Mesothelial cell of epicardium (in vitro differentiated cells): Measurements from ENCODE around the gene SNRK. TPM values are rescaled to one million over a fixed set of nuclear protein-coding genes. Genes with fewer than 3 reads are reported as not detected.
"Not testable (repeated sequence)": the region's sequence is repeated elsewhere in the genome, so short reads cannot be mapped to it uniquely, and the experiment has no call there.

ENCODE experiments used
- DNase-seq, 2 experiments: peaks; one replicate each; pipeline ENCODE4 v3.0.0; 2021; ENCODE audit warnings: low spot score in 2 of 2; ENCODE audit not compliant: unreplicated experiment in 2 of 2
- H3K27ac Mint-ChIP-seq: 2 replicates; pipeline ENCODE4 v1.8.0; 2021; ENCODE audit warnings: mixed read lengths
- H3K27me3 Mint-ChIP-seq: 2 replicates; pipeline ENCODE4 v1.8.0; 2021; ENCODE audit warnings: low read depth, mixed read lengths
- H3K36me3 Mint-ChIP-seq: 2 replicates; pipeline ENCODE4 v1.8.0; 2021; ENCODE audit warnings: mixed read lengths
- H3K4me1 Mint-ChIP-seq: 2 replicates; pipeline ENCODE4 v1.8.0; 2021; ENCODE audit warnings: mixed read lengths
- H3K4me3 Mint-ChIP-seq: 2 replicates; pipeline ENCODE4 v1.8.0; 2021; ENCODE audit warnings: mild to moderate bottlenecking, moderate library complexity, mixed read lengths
- H3K9me3 Mint-ChIP-seq: 2 replicates; pipeline ENCODE4 v1.8.0; 2021; ENCODE audit warnings: mixed read lengths
- CTCF ChIP-seq: fragments of 200-600 bp; sonication (generic); IDR thresholded peaks from one replicate; pipeline ENCODE4 v1.5.0; 2021; ENCODE audit warnings: antibody characterized with exemption; ENCODE audit not compliant: unreplicated experiment
- total RNA-seq: library from RNA; stranded (reverse); gene quantifications from 3 replicates; pipeline ENCODE4 v1.2.1, GENCODE V29; 2021

Gene SNRK
- total RNA-seq, 1 donor from 2014 or later, result 19.3 TPM

DNA sequence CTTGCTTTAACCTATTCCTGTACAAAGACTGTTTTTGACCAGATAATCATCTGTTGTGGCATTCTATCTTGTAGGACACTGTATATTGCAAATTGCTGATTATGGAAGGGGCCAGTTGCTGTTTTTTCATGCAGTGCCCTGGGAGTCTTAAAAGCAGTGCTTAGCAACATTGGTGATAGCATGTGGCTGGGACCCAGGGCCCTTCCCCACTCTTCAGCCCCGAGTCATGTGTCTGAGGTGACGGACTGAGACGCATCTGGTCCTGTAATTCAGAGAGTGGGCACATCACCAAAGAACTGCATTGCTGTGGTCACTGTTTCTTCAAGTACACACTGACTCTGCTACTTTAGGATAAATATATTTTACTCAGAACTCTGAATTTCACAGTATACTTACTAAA, 63.4 kb downstream of the SNRK start:
- peaks cover 36% of the 10 kb centered on the region for H3K9me3 Mint-ChIP-seq
- peaks cover 64% of the 10 kb centered on the region for H3K36me3 Mint-ChIP-seq
- no peaks in the 10 kb centered on the region for H3K4me1 Mint-ChIP-seq
- no peak overlapping the region for H3K27ac Mint-ChIP-seq
- DNase-seq, result no peak
- H3K27me3 Mint-ChIP-seq, result no peaks in the 10 kb centered on the region
- H3K4me3 Mint-ChIP-seq, result no peak overlapping the region
- no peak for TF ChIP-seq CTCF

DNA sequence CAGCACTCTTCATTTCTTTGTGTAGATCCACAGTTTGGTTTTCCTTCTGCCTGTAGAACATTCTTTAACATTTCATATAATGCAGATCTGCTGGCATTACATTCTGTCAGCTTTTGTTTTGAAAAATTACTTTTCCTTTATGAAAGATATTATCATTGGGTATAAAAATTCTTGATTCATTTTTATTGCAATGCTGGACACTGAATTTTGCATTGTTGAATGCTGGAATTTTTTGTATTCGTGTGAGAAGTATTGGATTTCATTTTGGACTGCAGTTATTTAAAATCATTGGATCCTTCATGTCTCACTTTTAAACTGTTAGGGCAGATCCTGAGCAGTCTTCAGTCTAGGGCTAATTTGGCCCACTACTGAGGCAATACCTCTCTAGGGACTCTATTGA, 67.1 kb downstream of the SNRK start:
- no peak for DNase-seq
- H3K9me3 Mint-ChIP-seq, result peaks cover 66% of the 10 kb centered on the region
- H3K4me3 Mint-ChIP-seq, result no peak overlapping the region
- peaks cover 62% of the 10 kb centered on the region for H3K36me3 Mint-ChIP-seq
- H3K27ac Mint-ChIP-seq, result no peak overlapping the region
- H3K27me3 Mint-ChIP-seq, result no peaks in the 10 kb centered on the region
- no peaks in the 10 kb centered on the region for H3K4me1 Mint-ChIP-seq
- no peak for TF ChIP-seq CTCF

- Mint-ChIP-seq H3K9me3 (peaks cover 69% of the 10 kb centered on the region), H3K4me3 (no peak overlapping the region), H3K4me1 (no peaks in the 10 kb centered on the region), H3K36me3 (peaks cover 55% of the 10 kb centered on the region), H3K27ac (no peak overlapping the region), H3K27me3 (no peaks in the 10 kb centered on the region)
- no peak for TF ChIP-seq CTCF
- DNase-seq, result no peak
These were observed 67.8 kb downstream of the SNRK start for GRCh38 chr3:43353923-43354670.

GRCh38 chr3:43356033-43356432, 69.7 kb downstream of the SNRK start:
- DNase-seq, H3K27me3 Mint-ChIP-seq, H3K4me3 Mint-ChIP-seq, H3K4me1 Mint-ChIP-seq, H3K27ac Mint-ChIP-seq: not testable (repeated sequence)
- H3K9me3 Mint-ChIP-seq, result peaks cover 68% of the 10 kb centered on the region
- peaks cover 45% of the 10 kb centered on the region for H3K36me3 Mint-ChIP-seq

GRCh38 chr3:43361077-43361476, 74.7 kb downstream of the SNRK start:
- no peak for DNase-seq
- no peak for TF ChIP-seq CTCF
- Mint-ChIP-seq H3K27me3 (no peaks in the 10 kb centered on the region), H3K27ac (no peak overlapping the region), H3K9me3 (peaks cover 20% of the 10 kb centered on the region), H3K4me1 (no peaks in the 10 kb centered on the region), H3K4me3 (no peak overlapping the region), H3K36me3 (peaks cover 5% of the 10 kb centered on the region)

- H3K27me3 Mint-ChIP-seq, result no peaks in the 10 kb centered on the region
- no peaks in the 10 kb centered on the region for H3K4me1 Mint-ChIP-seq
- peaks cover 9% of the 10 kb centered on the region for H3K36me3 Mint-ChIP-seq
- no peak for TF ChIP-seq CTCF
- H3K4me3 Mint-ChIP-seq, result no peak overlapping the region
- no peak overlapping the region for H3K27ac Mint-ChIP-seq
- H3K9me3 Mint-ChIP-seq, result peaks cover 13% of the 10 kb centered on the region
- DNase-seq, result no peak
These were observed 75.8 kb downstream of the SNRK start for GRCh38 chr3:43362183-43362582.
